ENCODE measurements around the gene BIK.

The BIK gene

GRCh38 chr22:43110444-43110926, at the start of gene BIK:
Gene BIK (plus strand): TSS chr22:43110750. CDS start chr22:43124023, 13,273 bp downstream.
- DNase-seq (ENCODE audit: low spot score) (peak; percentile 71), FAIRE-seq (no peak)

GRCh38 chr22:43066134-43066533, 44.4 kb upstream of the BIK start:
- DNase-seq (ENCODE audit: low spot score) (no peak), FAIRE-seq (no peak)

GRCh38 chr22:43066844-43067385, 43.6 kb upstream of the BIK start:
- peak; percentile 85 for DNase-seq (ENCODE audit: low spot score)
- FAIRE-seq, result peak; percentile 46

DNA sequence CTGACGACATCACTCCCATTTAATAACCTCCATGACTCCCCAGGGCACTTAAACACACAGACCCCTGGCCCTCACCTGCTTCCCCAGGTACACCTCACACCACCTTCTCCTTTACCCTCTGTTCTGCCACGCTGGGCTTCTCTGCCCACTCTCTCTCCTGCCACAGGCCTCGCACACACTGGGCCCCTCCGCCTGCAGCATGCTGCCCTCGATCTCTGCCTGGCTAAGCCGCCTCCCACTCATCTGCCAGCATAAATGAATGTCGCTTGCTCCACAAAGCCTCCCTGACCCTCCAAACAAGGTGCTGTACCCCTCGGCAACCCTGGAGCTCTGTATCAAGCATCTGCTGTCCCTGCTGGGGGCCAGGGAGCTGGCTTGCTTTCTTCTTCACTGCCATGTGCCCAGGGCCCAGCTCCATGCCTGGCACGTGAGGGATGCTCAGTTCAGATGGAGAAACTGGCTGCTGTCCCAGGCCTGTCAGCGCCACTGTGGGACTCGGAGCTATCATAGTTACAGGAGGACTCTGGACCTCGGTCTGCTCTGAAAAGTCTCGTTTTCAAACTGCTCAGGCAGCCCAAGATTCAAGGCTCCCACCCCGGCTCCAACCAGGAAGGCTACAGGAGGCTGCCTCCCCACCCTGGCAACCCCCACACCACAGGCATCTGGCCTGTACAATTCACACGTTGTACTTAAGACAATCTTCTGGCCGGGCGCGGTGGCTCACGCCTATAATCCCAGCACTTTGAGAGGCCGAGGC, 33.3 kb upstream of the BIK start:
- FAIRE-seq, result no peak
- no peak for DNase-seq (ENCODE audit: low spot score)

- no peak for DNase-seq (ENCODE audit: low spot score)
- FAIRE-seq, result no peak
Measured at GRCh38 chr22:43078522-43078921, 32.0 kb upstream of the BIK start.

DNA sequence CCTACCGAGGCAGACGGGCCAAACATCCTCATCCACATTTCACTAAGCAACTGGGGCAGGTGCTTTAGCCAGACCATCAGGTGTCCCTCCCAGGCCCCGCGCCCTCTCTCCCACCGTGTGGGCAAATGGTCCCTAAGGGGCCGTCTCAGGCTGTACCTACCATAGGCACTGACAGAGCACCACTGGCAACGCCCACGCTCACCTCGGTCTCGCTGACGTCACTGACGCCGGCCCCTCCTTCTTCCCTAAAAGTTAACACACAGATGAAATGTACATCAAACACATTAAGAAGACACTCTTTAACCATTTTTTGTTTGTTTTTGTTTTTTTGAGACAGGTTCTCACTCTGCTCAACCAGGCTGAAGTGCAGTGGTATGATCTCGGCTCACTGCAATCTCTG, 30.8 kb upstream of the BIK start:
- FAIRE-seq, result no peak
- no peak for DNase-seq (ENCODE audit: low spot score)

DNA sequence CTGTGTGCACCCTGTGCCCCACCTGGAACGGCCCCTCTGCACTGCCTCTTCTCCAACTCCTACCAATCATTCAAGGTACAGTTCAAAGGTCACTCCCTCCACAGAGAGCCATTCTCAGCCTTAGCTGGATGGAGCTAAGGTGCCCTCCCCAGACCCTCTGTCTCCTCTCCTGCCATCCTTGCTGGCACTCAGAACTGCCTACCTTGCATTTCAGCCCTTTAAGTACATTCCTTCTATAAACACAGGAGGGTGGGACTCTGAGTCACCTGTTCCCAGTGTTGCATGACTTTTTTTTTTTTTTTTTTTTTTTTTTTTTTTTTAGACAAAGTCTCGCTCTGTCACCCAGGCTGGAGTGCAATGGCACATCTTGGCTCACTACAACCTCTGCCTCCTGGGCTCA, 29.9 kb upstream of the BIK start:
- FAIRE-seq (no peak), DNase-seq (ENCODE audit: low spot score) (peak; percentile 83)

DNA sequence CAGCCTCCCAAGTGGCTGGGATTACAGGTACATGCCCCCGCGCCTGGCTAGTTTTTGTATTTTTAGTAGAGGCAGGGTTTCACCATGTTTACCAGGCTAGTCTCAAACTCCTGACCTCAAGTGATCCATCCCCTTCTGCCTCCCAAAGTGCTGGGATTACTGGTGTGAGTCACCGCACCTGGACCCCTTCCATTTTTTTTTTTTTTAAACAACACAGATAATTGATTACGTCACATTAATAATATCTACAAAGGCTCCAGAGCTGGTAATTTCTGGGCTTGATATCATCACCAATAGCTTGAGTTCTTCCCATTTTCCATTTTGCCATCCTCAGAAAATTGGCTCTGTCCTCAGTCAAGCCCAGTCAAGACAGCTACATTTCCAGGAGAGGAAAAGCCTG, 28.6 kb upstream of the BIK start:
- DNase-seq (ENCODE audit: low spot score) (no peak), FAIRE-seq (no peak)

DNA sequence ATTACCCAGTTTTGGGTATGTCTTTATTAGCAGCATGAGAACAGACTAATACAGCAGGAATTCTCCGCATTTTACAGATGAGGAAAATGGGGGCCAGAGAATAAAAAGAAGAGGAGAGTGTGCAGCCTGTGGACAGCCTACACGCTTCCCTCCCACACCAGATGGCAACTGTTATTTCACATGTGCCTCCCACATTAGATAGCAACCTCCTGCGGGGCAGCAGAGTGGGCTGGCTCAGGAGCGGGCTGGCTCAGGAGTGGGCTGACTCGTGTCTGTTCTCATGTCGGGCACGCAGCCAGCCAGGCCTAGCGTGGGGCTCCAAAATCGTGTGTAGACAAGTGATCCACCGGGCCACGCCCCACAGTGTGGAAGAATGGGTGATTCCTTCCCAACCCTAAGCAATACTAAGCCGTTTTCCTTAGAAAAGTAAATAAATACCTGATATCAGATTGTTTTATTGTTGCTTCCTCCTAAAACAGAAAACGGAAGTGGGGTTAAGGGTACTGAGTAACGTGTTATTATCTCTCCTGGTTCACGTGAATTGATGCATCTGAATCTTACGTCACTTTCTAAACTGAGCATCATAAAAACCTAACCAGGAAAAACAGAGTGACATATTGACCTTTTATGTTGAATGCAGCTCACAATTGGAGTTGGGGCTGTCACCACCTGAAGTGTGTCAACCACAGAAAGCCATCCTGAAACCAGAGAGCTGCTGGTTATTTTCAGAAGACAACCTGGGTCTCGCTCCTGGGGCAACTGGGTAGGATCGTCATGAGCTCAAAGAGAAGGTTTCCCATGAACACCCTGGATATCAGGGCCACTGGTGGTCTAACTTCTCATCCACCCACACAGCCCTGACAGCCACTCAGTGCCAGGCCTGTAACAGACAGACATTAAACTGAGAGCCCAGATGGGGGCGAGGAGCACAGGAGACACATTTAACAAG, 24.6 kb upstream of the BIK start:
- DNase-seq (ENCODE audit: low spot score), result no peak
- FAIRE-seq, result no peak

DNA sequence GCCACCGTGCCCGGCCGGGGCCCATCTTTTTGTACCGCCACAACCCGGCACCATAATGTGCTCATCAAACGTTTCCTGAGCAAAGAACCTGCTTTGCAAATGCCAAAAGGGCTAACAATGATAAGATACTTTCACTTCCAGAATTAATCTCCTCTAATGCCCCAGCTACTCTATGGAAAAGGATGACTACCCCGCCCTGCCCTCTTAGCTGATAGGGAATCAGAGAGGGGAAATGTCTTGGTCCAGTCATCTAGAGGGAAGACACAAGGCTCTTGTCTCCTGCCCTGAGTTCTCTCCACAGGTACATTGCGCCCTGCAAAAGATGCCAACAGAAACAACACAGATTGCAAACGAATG, 21.9 kb upstream of the BIK start:
- no peak for DNase-seq (ENCODE audit: low spot score)
- no peak for FAIRE-seq

- DNase-seq (ENCODE audit: low spot score), result peak; percentile 98
- FAIRE-seq, result peak; percentile 94
Measured at GRCh38 chr22:43088984-43089717, 21.4 kb upstream of the BIK start, which contains the start of gene TTLL1. Gene TTLL1 (minus strand): TSS chr22:43089391. CDS start chr22:43075586, 13,805 bp downstream.

- DNase-seq (ENCODE audit: low spot score) (peak; percentile 79), FAIRE-seq (peak; percentile 40)
Measured at GRCh38 chr22:43090130-43090789, 20.3 kb upstream of the BIK start.

DNA sequence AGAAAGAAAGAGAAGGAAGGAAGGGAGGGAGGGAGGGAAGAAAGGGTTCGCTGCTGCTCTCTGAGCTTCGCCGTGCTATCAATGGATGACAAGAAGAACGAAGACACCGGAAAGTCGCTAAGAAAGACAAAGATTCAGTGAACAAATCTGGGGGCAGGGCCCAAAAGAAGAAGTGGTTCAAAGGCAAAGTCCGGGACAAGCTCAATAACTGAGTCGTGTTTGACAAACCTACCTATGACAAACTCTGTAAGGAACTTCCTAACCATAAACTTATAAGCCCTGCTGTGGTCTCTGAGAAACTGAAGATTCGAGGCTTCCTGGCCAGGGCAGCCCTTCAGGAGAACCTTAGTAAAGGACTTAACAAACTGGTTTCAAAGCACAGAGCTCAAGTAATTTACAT, 18.5 kb upstream of the BIK start:
- no peak for FAIRE-seq
- no peak for DNase-seq (ENCODE audit: low spot score)

DNA sequence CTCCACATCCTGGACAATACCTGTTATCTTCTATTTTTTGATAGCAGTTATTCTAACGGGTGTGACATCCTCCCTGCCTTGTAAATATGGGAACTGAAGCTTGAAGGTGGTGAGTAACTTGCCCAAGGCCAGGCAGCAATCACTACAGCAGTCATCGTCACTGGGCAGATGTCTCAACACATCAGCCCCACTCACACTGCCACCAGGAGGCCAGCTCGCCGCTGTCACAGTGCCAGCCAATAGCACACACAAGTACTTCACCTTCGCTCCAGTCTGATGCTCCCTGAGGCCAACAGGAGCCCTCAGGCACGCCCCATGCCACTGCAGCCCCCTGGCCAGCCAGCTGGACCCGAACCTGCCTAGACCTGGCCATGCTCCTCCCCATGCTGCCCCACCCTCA, 16.5 kb upstream of the BIK start:
- FAIRE-seq (no peak), DNase-seq (ENCODE audit: low spot score) (no peak)

GRCh38 chr22:43094551-43094950, 16.0 kb upstream of the BIK start:
- FAIRE-seq (no peak), DNase-seq (ENCODE audit: low spot score) (no peak)

- no peak for FAIRE-seq
- no peak for DNase-seq (ENCODE audit: low spot score)
Measured at GRCh38 chr22:43096420-43096819, 14.1 kb upstream of the BIK start.

DNA sequence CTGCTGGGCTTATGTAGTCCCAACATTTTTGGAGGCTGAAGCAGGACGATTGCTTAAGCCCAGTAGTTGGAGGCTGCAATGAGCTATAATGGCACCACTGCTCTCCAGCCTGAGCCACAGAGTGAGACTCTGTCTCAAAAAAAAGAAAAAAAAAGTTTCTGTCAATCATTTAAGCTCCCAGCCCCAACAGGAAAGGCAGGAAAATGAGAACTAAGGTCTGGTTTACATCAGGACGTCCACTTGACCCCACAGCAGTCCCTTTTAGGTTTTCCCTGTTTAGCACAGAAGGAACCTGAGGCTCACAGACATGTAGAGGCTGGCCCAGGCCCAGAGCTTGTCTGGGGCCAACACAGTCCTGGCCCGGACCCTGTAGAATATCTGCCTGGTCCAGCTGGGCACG, 12.2 kb upstream of the BIK start:
- DNase-seq (ENCODE audit: low spot score) (no peak), FAIRE-seq (no peak)

DNA sequence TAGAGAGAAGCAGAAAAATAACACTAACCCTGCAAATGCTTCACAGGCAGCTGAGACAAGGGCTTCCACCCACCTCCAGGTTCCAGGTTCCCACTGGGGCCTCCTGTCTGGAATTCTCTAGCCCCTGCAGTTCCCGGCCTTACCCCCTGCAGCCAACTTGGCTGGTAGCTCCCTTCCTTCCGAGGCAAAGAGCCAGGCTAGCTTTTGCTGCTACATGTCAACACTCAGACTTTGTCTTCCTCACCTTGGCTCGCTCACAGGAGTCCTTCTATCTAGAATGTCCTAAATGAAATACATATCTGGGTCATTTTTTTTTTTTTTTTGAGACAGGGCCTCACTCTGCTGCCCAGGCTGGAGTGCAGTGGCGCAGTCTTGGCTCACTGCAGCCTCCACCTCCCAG, 11.5 kb upstream of the BIK start:
- FAIRE-seq (no peak), DNase-seq (ENCODE audit: low spot score) (no peak)

GRCh38 chr22:43100225-43100624, 10.3 kb upstream of the BIK start:
- no peak for DNase-seq (ENCODE audit: low spot score)

GRCh38 chr22:43101306-43101705, 9.2 kb upstream of the BIK start:
- FAIRE-seq, result no peak
- DNase-seq (ENCODE audit: low spot score), result no peak

More at GRCh38 chr22:43100225-43100624, 10.3 kb upstream of the BIK start:
- no peak for FAIRE-seq
